ENCODE data around the gene DLGAP1.
"Not testable (repeated sequence)": the region's sequence is repeated elsewhere in the genome, so short reads cannot be mapped to it uniquely, and the experiment has no call there.

DLGAP1 gene

DNA sequence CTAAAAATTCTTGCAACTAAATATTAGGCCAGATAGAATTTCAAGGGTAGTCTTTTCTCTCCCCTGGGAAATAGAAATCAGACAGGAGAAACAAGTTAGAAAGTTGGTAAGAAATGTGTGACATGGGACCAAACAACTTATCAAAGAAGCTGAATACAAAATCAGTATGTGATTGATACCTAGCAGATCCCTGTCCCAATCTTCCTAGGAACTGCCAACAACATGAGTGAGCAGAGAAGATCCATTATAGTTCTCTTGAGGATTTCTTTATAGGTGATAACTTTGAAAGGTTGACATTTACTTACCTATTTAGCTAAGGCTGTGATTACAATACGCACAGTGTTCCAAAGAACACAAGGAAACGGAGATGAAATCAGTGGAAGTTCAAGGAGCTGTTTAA lies 162.4 kb downstream of the DLGAP1 start:
- no peak for DNase-seq (ENCODE audit: low read depth in 1 of 2, low spot score in 1 of 2)

DNA sequence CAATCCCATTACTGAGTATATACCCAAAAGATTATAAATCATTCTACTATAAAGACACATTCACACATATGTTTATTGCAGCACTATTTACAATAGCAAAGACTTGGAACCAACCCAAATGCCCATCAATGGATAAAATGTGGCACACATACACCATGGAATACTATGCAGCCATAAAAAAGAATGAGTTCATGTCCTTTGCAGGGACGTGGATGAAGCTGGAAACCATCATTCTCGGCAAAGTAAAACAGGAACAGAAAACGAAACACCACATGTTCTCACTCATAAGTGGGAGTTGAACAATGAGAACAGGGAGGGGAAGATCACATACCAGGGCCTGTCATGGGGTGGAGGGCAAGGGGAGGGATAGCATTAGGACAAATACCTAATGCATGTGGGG lies 167.8 kb downstream of the DLGAP1 start:
- not testable (repeated sequence) for DNase-seq (ENCODE audit: low read depth in 1 of 2, low spot score in 1 of 2)

GRCh38 chr18:4286256-4286655 lies 168.9 kb downstream of the DLGAP1 start:
- no peak for DNase-seq (ENCODE audit: low read depth in 1 of 2, low spot score in 1 of 2)

DNA sequence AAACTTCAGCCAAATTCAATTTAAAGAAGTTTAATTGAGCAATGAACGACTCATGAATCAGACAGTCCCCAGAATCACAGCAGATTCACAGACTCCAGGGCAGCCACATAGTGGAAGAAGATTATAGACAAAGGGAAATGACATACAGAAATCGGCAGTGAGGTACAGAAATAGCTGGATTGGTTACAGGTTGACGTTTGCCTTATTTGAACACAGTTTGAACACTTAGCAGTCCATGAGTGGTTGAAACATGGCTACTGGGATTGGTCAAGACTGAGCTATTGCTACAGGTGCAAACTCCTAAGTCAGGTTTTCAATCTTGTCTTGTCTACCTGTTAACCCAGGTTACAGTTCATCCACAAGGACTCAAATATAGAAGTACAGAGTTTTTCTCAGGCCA lies 169.6 kb downstream of the DLGAP1 start:
- DNase-seq (ENCODE audit: low read depth in 1 of 2, low spot score in 1 of 2) = no peak

DNA sequence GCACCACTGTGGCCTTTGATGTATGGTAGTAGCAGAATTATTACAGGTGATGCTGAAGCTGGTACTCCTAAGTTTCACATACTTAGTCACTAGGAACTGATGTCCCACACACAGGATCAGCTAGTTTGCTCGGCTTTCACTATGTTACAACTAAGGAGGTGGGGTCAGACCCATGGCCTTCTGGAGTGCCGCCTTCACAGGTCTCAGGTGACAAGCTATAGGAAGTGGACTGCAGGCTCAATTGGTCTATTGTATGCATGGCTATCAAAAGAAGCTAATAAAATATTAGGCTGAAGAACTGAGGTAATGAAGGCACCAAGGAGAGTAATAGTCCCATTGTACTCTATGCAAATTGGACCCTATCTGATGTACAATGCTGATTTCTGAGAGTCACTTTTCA lies 170.6 kb downstream of the DLGAP1 start:
- no peak for DNase-seq (ENCODE audit: low read depth in 1 of 2, low spot score in 1 of 2)

DNA sequence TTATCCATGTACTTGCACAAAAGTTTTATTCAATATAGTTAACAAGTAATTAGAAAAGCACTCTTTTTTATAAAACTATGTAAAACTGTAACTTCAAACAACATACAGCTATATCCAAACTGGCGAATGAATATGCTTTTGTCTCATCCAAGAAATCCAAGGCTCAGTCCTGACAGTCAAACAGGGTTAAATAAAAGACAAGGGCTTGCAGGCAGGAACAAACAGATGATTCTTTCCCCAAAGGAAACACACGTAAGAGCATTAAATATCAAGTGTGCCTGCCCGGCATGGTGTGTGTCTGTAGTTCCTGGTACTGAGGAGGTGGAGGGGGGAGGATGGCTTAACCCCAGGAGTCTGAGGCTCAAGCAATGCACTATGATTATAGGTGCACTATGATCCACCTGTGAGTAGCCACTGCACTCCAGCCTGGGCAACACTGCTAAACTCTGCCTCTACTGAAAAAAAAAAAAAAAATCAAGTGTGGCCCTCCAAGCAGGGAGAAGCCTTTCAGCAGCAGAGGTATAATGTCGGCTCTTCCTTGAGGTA lies 171.3 kb downstream of the DLGAP1 start:
- DNase-seq (ENCODE audit: low read depth in 1 of 2, low spot score in 1 of 2) = no peak

DNA sequence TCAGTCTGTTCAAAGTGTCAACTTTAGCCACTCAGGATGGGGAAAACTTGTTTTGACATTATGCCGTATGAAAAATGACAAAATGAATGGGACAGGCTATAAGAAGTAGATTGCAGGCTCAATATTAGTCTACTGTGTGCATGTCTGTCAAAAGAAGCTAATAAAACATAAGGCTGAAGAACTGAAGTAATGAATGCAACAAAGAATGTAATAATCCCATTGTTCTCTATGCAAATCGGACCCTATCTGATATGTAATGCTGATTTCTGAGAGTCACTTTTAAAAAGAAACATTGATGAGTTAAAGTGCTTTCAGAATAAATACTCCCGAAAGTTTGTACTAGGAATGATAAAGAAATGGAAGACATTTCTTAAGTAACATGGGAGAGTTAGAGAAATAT lies 172.2 kb downstream of the DLGAP1 start:
- DNase-seq (ENCODE audit: low read depth in 1 of 2, low spot score in 1 of 2) = no peak

DNA sequence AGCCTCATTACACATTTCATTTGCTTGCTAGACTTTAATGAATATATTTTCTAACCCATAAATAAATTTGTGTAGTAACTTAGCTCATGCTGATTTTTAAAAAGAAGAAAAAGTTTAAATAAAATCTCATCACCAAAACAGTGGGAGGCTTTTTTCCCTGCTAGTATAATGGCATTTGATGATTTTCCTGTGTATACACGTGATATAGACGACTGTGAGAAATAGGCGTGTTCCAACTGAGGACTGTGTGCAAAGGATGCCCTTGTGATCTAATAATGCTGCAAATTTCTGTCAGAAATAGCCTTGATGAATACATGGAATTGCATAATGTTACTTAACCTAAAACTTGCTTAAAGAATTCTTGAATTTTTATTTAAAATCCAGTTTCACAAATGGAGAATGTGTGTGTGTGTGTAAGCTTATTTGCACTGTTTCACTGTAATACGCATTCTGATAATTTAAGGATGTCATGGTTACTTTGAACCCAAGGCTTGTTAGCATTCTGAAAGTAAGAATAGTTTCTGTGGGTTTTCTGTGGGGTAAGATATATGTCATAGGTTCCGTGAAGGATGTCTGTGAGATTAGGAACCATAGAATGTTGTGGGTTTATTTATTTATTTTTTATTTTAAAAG lies 178.0 kb downstream of the DLGAP1 start:
- DNase-seq (ENCODE audit: low read depth in 1 of 2, low spot score in 1 of 2) = no peak

DNA sequence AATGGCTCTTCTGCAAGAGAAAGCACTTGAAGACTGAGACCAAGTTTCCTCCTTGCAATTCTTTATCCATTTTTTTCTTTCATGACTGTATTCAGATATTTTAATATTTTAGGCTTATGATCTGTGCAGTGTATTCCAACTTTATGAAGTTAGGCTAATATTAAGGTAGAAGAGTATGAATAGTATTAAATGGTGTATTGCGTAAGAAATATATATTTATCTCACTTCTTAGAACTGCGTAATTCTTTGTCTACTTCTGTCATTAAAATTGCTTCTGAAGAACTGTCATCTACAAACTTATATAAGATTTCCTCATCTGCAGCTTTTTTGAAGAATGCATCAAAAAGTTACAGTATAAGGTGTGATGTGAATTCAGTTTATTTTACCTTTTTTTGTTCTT lies 183.2 kb downstream of the DLGAP1 start:
- no peak for DNase-seq (ENCODE audit: low read depth in 1 of 2, low spot score in 1 of 2)

GRCh38 chr18:4270988-4271387 lies 184.1 kb downstream of the DLGAP1 start:
- no peak for DNase-seq (ENCODE audit: low read depth in 1 of 2, low spot score in 1 of 2)

DNA sequence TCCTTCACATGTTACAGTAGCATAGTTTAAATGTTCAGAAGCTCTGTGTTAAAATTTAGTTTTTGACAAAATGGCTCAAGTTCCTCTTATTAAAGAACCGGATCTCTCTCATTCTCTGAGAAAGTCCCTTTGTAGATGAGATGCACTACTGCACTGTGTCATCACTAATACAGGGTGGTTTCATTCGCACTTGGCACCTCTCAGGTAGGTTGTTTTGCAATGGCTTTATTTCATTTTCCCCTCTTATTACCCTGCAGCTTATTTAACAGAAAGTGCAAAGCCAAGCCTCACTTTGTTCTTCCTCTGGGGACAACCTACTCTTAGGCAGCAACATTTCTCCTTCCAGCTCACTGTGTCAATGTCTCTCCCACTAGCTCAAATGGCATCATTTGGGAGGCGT lies 185.1 kb downstream of the DLGAP1 start:
- no peak for DNase-seq (ENCODE audit: low read depth in 1 of 2, low spot score in 1 of 2)

DNA sequence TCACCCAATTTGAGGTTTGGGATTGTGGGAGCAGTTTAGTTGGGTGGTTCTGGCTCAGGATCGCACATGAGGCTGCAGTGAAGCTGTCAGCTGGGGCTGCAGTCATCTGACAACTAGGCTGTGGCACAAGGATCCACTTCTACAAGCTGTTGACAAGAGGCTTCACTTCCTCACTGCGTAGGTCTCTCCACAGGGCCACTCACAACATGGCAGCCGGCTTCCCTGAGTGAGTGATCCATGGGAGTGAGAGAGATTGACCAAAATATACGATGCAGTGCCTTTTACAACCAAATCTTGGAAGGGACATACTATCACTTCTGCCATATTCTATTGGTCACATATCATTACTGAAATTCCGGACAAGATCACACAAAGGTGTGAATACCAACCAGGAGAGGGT lies 187.5 kb downstream of the DLGAP1 start:
- DNase-seq (ENCODE audit: low read depth in 1 of 2, low spot score in 1 of 2) = no peak

DNA sequence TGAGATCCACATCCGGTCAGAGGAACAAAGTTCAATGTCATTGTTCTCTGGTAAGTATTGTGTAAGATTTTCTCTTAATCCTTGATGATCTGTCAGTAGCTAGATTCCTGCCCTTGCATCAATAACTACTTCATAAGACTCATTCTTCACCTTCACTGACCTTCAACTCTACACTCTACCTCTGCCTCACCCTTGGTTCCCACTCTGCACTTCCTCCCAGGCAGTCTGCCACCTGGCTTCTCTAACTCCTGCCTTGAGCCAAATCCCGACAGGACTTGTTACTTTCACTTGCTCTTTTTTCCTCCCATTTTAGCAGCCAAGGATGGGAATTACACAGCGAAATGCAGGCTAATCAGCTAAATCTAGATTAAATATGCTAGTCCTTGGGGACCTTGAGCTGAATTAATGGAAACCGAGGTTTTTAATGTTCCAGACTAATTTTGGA lies 190.7 kb downstream of the DLGAP1 start:
- DNase-seq (ENCODE audit: low read depth in 1 of 2, low spot score in 1 of 2) = no peak

DNA sequence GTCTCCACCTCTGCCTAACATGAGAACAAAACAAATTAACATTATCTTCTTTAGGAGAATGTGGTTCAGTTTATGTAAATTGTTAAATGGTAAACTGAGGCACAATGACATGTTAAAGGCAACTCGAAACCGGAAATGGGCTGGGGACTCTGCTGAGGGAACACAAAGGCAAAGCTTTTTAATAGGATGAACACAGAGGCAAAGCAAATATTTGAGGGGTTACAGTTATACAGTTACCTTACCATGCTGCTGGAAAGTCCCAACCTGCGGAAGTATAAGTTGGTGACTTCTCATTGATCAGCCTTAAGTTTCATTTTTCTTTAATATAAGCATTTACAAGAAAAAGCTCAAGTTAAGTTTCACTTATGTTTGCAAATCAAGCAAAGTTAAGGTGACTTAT lies 195.0 kb downstream of the DLGAP1 start:
- no peak for DNase-seq (ENCODE audit: low read depth in 1 of 2, low spot score in 1 of 2)

DNA sequence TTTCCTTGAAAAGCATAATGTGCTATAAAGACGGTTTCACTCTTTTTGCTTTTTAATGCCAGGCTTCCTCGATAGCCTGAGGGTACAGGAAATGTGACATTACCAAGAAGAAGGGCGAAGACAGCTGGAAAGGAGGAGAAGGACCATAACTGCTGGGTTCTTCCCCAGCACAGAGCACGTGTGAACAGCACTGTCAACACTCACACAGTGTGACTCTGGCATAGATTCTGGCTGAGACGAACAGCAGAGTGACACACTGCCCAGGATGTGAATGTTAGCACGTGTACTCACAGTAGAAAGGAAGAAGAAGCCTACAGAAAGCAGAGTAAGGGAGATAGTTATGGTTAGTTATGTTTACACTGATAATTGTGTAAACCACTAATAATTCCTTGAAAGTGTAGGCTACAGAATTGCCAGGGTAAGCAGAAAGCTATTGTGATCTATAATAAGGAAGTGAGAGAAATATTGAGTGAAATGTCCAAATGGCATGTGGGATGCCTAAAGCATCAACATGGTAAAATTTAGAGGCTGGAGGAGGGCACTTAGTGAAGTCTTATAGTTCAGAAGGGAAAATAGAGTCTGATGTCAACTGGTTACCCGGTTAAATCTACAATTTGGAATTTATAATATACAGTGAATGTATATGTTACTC lies 198.2 kb downstream of the DLGAP1 start:
- DNase-seq (ENCODE audit: low read depth in 1 of 2, low spot score in 1 of 2) = no peak

DNA sequence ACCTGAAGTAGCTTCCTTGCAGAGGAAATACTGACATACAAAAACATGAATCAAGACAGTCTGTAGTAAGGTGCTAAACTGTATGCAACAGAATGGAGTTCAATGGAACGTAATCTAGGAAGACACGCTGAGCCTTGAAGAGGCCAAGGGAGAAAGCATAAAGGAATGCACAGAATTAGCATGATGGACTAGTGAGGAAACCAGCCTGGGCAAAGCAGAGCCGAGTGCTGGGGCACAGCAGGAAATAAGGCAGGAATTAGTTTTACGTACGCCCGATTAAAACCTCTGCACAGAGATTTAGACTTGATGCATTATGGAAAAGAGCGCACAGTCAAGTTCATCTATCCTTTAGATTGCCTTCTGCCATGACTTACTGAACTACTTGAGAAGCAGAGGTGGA lies 200.3 kb downstream of the DLGAP1 start:
- DNase-seq (ENCODE audit: low read depth in 1 of 2, low spot score in 1 of 2) = no peak

DNA sequence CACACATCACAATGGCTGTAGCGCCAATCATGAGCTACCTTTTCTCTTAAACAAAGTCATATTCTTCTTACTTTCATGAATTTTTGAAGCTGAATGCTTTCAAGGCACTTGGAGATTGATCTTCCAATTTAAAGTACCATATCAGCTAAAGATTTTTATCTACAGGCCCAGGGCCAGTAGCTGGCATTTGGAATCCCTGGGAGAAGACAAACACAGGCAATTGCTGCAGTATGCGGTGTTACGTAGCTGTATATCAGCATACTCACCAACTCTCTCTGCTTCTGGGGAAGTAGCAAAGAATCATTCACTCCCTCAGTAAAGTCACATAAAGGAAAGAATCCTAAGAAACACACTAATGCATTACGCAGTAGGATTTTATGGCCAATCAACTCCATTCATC lies 202.3 kb downstream of the DLGAP1 start:
- no peak for DNase-seq (ENCODE audit: low read depth in 1 of 2, low spot score in 1 of 2)

DNA sequence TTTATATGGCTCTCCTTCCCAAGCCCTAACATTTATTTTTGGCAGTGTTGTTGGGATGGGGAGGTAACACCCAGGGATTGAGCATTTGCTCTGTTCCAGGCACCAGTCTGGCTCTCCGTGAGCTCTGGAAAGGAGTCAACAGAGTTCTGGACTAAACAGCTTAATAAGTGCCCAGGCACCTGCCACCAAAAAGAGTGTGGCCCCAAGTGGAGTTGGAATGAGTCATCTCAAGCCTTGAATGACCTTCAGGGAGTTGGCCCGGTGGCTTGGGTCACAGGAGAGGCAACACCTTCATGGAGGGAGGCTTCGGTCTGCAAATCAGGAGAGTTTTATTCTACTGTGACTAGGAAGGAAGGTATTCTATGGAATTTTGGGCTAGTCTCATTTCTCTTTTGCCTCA lies 203.2 kb downstream of the DLGAP1 start:
- no peak for DNase-seq (ENCODE audit: low read depth in 1 of 2, low spot score in 1 of 2)

GRCh38 chr18:4251206-4251605 lies 203.9 kb downstream of the DLGAP1 start:
- DNase-seq (ENCODE audit: low read depth in 1 of 2, low spot score in 1 of 2) = no peak

- DNase-seq (ENCODE audit: low read depth in 1 of 2, low spot score in 1 of 2) = no peak
These were observed 205.0 kb downstream of the DLGAP1 start for GRCh38 chr18:4250141-4250540.

DNA sequence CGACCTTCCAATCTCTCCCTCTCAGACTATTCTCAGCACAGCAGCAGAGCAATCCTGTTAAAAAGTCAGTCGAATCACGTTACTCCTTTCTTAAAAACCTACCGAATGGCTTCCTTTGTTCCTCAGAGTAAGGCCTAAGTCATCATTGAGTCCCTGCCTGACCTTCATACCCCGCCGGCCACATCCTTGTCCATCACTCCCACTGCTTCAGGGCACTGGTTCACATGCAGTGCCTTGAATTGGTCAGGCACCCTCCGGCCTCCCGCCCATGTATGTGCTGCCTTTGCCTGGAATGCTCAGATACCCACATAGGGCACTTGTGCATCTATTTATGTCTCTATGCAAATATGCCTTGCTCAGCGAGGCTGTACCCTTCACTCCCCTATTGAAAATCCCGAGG lies 206.4 kb downstream of the DLGAP1 start:
- no peak for DNase-seq (ENCODE audit: low read depth in 1 of 2, low spot score in 1 of 2)

- no peak for DNase-seq (ENCODE audit: low read depth in 1 of 2, low spot score in 1 of 2)
These were observed 208.7 kb downstream of the DLGAP1 start for GRCh38 chr18:4246374-4246773.

- DNase-seq (ENCODE audit: low read depth in 1 of 2, low spot score in 1 of 2) = no peak
These were observed 209.7 kb downstream of the DLGAP1 start for GRCh38 chr18:4245456-4245855.

Measured in activated CD4-positive, alpha-beta T cell treated with anti-CD3 and anti-CD28 coated beads, Interleukin-2, amount 50 U/mL, for 24 hours (primary cell).